GM12878 (cell line): ENCODE measurements around the gene OR2C1.

Experiments used
- MTA3 ChIP-seq: IDR thresholded peaks from 2 replicates; pipeline ENCODE4 v1.6.1; 2012; ENCODE audit warnings: low read length, inconsistent platforms, borderline replicate concordance
- TAF1 ChIP-seq: IDR thresholded peaks from 2 replicates; pipeline ENCODE4 v1.6.1; 2011; ENCODE audit warnings: mild to moderate bottlenecking, low read depth, low read length, borderline replicate concordance
- YY1 ChIP-seq: IDR thresholded peaks from 2 replicates; pipeline ENCODE4 v1.6.1; 2011; ENCODE audit warnings: low read depth, mild to moderate bottlenecking, low read length
- ZNF384 ChIP-seq: IDR thresholded peaks from 2 replicates; pipeline ENCODE4 v1.6.1; 2012; ENCODE audit warnings: low read depth, mild to moderate bottlenecking, low read length, improper control_type of control experiment, borderline replicate concordance

DNA sequence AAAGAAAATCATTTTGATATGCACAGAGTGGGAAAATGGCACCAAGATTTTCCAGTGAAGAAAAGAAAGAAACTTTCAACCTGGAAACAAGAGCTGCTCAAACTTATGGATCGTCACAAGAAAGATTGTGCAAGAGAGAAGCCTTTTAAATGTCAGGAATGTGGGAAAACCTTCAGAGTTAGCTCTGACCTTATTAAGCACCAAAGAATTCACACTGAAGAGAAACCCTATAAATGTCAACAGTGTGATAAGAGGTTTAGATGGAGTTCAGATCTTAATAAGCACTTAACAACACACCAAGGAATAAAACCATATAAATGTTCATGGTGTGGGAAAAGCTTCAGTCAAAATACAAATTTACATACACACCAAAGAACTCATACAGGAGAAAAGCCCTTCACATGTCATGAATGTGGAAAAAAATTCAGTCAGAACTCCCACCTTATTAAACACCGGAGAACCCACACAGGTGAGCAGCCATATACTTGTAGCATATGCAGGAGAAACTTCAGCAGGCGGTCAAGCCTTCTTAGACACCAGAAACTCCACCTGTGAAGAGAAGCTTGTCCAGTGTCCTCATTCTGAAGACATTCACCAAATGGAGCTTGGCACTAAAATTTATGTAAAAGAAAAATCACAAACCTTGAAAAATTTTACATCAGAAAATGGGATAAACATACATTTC lies 38.2 kb upstream of the OR2C1 start:
- TF ChIP-seq YY1 (no peak), TAF1 (no peak), MTA3 (no peak), ZNF384 (no peak)
